ENCODE results near the gene JPH4. TPM values are rescaled to one million over a fixed set of nuclear protein-coding genes. Genes with fewer than 3 reads are reported as not detected.

The JPH4 gene
- total and polyA plus RNA-seq, 2 of the 8 experiments (the other 6 are each of a cell fraction or from before 2014, with no cell fraction given) = 23.9 to 46.7 TPM

- no peak for TF ChIP-seq CHD7 (IDR thresholded peaks at IDR 0.05; ENCODE audit: insufficient replicate concordance, low read length)
- no peak for TF ChIP-seq POLR2AphosphoS5 (IDR thresholded peaks at IDR 0.05; ENCODE audit: low read depth, low read length)
- TF ChIP-seq, protein P1, sequence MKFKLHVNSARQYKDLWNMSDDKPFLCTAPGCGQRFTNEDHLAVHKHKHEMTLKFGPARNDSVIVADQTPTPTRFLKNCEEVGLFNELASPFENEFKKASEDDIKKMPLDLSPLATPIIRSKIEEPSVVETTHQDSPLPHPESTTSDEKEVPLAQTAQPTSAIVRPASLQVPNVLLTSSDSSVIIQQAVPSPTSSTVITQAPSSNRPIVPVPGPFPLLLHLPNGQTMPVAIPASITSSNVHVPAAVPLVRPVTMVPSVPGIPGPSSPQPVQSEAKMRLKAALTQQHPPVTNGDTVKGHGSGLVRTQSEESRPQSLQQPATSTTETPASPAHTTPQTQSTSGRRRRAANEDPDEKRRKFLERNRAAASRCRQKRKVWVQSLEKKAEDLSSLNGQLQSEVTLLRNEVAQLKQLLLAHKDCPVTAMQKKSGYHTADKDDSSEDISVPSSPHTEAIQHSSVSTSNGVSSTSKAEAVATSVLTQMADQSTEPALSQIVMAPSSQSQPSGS (IDR thresholded peaks at IDR 0.05; ENCODE audit: low read length) = no peak
- no peak for TF ChIP-seq TCF12 (IDR thresholded peaks at IDR 0.05; ENCODE audit: low read depth, low read length)
- no peak for TF ChIP-seq MAFK (IDR thresholded peaks at IDR 0.05; ENCODE audit: low read depth, low read length)
- no peak for TF ChIP-seq ZNF274 (IDR thresholded peaks at IDR 0.05; ENCODE audit: borderline replicate concordance, extremely low read depth, low read length)
- no peak for TF ChIP-seq POLR2A (IDR thresholded peaks at IDR 0.05; ENCODE audit: control extremely low read depth in 1 of 2, low read depth in 2 of 2, low read length in 2 of 2)
- TF ChIP-seq TBP (IDR thresholded peaks at IDR 0.05; ENCODE audit: low read depth, low read length) = no peak
- no peak for TF ChIP-seq CBX5 (IDR thresholded peaks at IDR 0.05; ENCODE audit: low read depth, low read length)
- no peak for TF ChIP-seq JUND (IDR thresholded peaks at IDR 0.05; ENCODE audit: low read length)
Observed at GRCh38 chr14:23610090-23610814, 31.7 kb upstream of the JPH4 start (continued).

Data from H1 (cell line).